ENCODE results near the gene PTH1R. TPM values are rescaled to one million over a fixed set of nuclear protein-coding genes. Genes with fewer than 3 reads are reported as not detected.

PTH1R gene
- total and polyA plus RNA-seq, 3 experiments from 2014 or later, result not detected

DNA sequence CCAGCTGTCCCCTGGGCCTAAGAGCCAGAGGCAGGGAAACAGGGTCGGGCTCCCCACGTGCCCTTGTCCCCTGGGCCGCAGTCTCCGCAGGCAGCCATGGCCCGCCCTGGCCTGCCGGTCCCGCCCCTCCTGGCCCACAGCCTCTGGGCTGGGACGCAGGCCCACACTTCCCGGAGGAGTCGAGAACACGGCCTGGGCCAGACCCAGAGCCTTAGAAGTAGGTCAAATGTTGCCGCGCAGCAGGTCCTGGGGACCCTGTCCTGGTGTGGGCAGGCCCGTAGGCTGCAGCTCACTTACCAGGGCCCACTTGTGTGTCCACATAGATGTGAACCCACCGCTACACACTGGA is 10.0 kb upstream of the PTH1R start:
- Histone ChIP-seq H3K9me3 (ENCODE audit: low read length) (no peaks in the 10 kb centered on the region), H3K4me1 (ENCODE audit: insufficient read depth, low read length) (no peaks in the 10 kb centered on the region), H3K27me3 (ENCODE audit: insufficient read depth, low read length, poor library complexity, severe bottlenecking) (no peaks in the 10 kb centered on the region), H3K4me3 (ENCODE audit: low read length) (no peak overlapping the region), H3K27ac (ENCODE audit: low read depth, low read length) (no peak overlapping the region), H3K36me3 (ENCODE audit: insufficient read depth, low read length) (no peaks in the 10 kb centered on the region)
- Mint-ChIP-seq H3K9me3 (no peaks in the 10 kb centered on the region), H3K27ac (no peak overlapping the region), H3K27me3 (peaks cover 2 to 22% of the 10 kb centered on the region in 2 donors), H3K4me3 (no peak overlapping the region), H3K36me3 (no peaks in the 10 kb centered on the region), H3K4me1 (peaks cover 0 to 2% (median 0%) of the 10 kb centered on the region in 3 donors)
- POLR2A ChIA-PET, result no interaction called here
- no peak for DNase-seq
- CTCF ChIA-PET, result interaction anchor here (0.7 to 2.8 kb wide), 11 partner anchors 9 to 457 kb away, joined by 3 to 18 read pairs (median 4); no protein-coding TSS in a partner anchor

DNA sequence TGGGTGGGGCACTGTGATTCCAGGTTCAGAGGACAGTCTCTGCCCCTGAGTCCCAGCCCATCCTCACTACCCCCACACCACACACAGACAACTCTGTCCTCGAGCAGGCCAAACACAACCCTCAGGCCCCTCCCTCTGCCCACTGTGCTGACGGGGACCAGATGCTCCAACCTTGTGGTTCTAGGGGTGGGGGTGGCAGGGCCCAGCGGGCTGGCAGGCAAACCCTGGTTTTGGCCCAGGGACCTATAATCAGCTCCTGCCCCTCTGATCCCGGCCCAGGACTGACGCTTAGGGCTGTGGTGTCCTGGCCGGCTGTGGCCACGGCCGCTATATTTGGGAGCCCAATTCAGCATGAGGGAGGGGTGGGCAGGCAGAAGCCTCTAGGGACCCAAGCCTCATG is 9.2 kb upstream of the PTH1R start:
- H3K4me3 ChIP-seq (ENCODE audit: low read length), result no peak overlapping the region
- peaks cover 2 to 27% of the 10 kb centered on the region in 2 donors for H3K27me3 Mint-ChIP-seq
- no peak overlapping the region for H3K27ac ChIP-seq (ENCODE audit: low read depth, low read length)
- peaks cover 0 to 2% (median 0%) of the 10 kb centered on the region in 3 donors for H3K4me1 Mint-ChIP-seq
- ChIA-PET CTCF (interaction anchor here (1.5 to 2.8 kb wide), 2 partner anchors 27 to 41 kb away, joined by 4 to 18 read pairs; no protein-coding TSS in a partner anchor), POLR2A (no interaction called here)
- no peaks in the 10 kb centered on the region for H3K36me3 ChIP-seq (ENCODE audit: insufficient read depth, low read length)
- H3K9me3 Mint-ChIP-seq, result no peaks in the 10 kb centered on the region
- no peaks in the 10 kb centered on the region for H3K9me3 ChIP-seq (ENCODE audit: low read length)
- H3K27me3 ChIP-seq (ENCODE audit: insufficient read depth, low read length, poor library complexity, severe bottlenecking), result no peaks in the 10 kb centered on the region
- H3K4me3 Mint-ChIP-seq, result no peak overlapping the region
- H3K36me3 Mint-ChIP-seq, result no peaks in the 10 kb centered on the region
- H3K4me1 ChIP-seq (ENCODE audit: insufficient read depth, low read length), result no peaks in the 10 kb centered on the region
- H3K27ac Mint-ChIP-seq, result no peak overlapping the region
- no peak for DNase-seq

DNA sequence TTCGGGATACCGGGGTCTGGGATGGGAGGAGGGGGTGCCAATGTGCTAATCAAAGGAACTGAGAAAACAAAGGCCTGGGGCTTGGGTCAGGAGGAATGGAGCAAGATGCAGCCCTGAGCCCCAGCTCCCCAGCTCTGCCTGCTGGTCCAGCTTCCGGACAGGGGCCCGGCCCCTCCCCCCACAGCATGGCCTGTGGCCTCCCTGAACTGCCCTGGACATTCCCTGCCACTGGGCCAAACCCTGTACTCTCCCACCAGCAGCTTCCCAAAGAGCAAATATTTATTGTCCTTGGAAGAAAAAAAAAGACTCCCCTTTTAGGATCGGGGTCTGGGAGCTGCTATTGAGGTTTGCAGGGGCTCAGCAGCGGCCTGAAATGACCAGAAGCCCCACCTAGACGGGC is 8.6 kb upstream of the PTH1R start:
- Histone ChIP-seq H3K4me3 (ENCODE audit: low read length) (no peak overlapping the region), H3K4me1 (ENCODE audit: insufficient read depth, low read length) (no peaks in the 10 kb centered on the region), H3K27ac (ENCODE audit: low read depth, low read length) (no peak overlapping the region), H3K36me3 (ENCODE audit: insufficient read depth, low read length) (no peaks in the 10 kb centered on the region), H3K27me3 (ENCODE audit: insufficient read depth, low read length, poor library complexity, severe bottlenecking) (no peaks in the 10 kb centered on the region), H3K9me3 (ENCODE audit: low read length) (no peaks in the 10 kb centered on the region)
- DNase-seq, result no peak
- H3K4me1 Mint-ChIP-seq, result peaks cover 0 to 2% (median 0%) of the 10 kb centered on the region in 3 donors
- H3K36me3 Mint-ChIP-seq, result no peaks in the 10 kb centered on the region
- ChIA-PET POLR2A (no interaction called here), CTCF (interaction anchor here (1.5 kb wide), 1 partner anchor 41 kb away, joined by 4 read pairs; no protein-coding TSS in a partner anchor)
- H3K4me3 Mint-ChIP-seq, result no peak overlapping the region
- peaks cover 5 to 27% of the 10 kb centered on the region in 2 donors for H3K27me3 Mint-ChIP-seq
- no peaks in the 10 kb centered on the region for H3K9me3 Mint-ChIP-seq
- no peak overlapping the region for H3K27ac Mint-ChIP-seq

DNA sequence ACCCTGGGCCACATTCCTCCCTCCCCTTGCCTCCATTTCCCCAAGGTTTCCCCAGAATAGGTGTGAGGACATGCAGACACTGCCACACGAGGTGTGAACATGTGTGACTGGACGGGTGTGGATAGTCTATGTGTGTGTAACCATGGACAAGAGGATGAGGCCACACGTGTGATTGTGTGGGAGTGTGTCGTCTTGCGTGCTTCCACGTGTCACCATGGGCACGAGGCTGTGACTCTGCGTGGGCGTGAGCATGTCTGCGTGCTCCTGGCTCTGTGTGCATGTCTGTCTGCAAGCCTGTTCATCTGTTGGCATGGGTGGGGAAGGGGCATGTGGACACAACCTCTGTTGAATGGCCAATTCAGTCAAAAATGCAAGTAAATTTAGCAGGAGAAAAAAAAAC is 8.1 kb upstream of the PTH1R start:
- no peaks in the 10 kb centered on the region for H3K9me3 ChIP-seq (ENCODE audit: low read length)
- DNase-seq, result no peak
- Mint-ChIP-seq H3K36me3 (no peaks in the 10 kb centered on the region), H3K4me1 (peaks cover 0 to 2% (median 0%) of the 10 kb centered on the region in 3 donors), H3K4me3 (no peak overlapping the region), H3K27ac (no peak overlapping the region), H3K27me3 (peaks cover 5 to 32% of the 10 kb centered on the region in 2 donors), H3K9me3 (no peaks in the 10 kb centered on the region)
- ChIA-PET CTCF (interaction anchor here (1.5 kb wide), 1 partner anchor 40 kb away, joined by 4 read pairs; no protein-coding TSS in a partner anchor), POLR2A (no interaction called here)
- H3K4me1 ChIP-seq (ENCODE audit: insufficient read depth, low read length), result no peaks in the 10 kb centered on the region
- no peak overlapping the region for H3K27ac ChIP-seq (ENCODE audit: low read depth, low read length)
- H3K4me3 ChIP-seq (ENCODE audit: low read length), result no peak overlapping the region
- no peaks in the 10 kb centered on the region for H3K36me3 ChIP-seq (ENCODE audit: insufficient read depth, low read length)
- H3K27me3 ChIP-seq (ENCODE audit: insufficient read depth, low read length, poor library complexity, severe bottlenecking), result no peaks in the 10 kb centered on the region

DNA sequence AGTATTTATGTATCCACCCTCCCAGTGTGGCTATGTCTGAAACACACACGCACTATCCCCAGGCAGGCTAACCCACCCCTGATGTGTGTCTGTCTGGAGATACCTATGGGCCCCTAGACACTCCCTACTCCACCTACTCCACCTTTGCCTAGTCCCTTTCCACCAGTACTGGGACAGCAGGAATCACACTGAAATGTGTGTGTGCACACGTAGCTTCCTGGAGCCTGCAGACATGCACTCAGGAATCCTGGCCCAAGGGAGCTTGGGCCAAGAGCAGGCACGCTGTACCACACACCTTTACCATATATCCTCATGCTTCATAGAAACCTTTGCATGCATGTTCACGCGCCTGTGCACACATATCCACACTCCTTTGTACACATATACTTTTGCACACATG is 6.9 kb upstream of the PTH1R start:
- H3K36me3 Mint-ChIP-seq, result no peaks in the 10 kb centered on the region
- H3K4me1 ChIP-seq (ENCODE audit: insufficient read depth, low read length), result no peaks in the 10 kb centered on the region
- peaks cover 5 to 34% of the 10 kb centered on the region in 2 donors for H3K27me3 Mint-ChIP-seq
- POLR2A ChIA-PET, result no interaction called here
- H3K4me3 ChIP-seq (ENCODE audit: low read length), result no peak overlapping the region
- no peaks in the 10 kb centered on the region for H3K9me3 Mint-ChIP-seq
- H3K4me1 Mint-ChIP-seq, result peaks cover 0 to 2% (median 0%) of the 10 kb centered on the region in 3 donors
- no peak overlapping the region for H3K27ac Mint-ChIP-seq
- DNase-seq, result no peak
- no peak overlapping the region for H3K4me3 Mint-ChIP-seq
- H3K27me3 ChIP-seq (ENCODE audit: insufficient read depth, low read length, poor library complexity, severe bottlenecking), result no peaks in the 10 kb centered on the region
- no peaks in the 10 kb centered on the region for H3K36me3 ChIP-seq (ENCODE audit: insufficient read depth, low read length)
- H3K27ac ChIP-seq (ENCODE audit: low read depth, low read length), result no peak overlapping the region
- H3K9me3 ChIP-seq (ENCODE audit: low read length), result no peaks in the 10 kb centered on the region
- CTCF ChIA-PET, result interaction anchor here (1.8 kb wide), 1 partner anchor 8 kb away, joined by 5 read pairs; the partner anchor contains the start of gene MYL3

DNA sequence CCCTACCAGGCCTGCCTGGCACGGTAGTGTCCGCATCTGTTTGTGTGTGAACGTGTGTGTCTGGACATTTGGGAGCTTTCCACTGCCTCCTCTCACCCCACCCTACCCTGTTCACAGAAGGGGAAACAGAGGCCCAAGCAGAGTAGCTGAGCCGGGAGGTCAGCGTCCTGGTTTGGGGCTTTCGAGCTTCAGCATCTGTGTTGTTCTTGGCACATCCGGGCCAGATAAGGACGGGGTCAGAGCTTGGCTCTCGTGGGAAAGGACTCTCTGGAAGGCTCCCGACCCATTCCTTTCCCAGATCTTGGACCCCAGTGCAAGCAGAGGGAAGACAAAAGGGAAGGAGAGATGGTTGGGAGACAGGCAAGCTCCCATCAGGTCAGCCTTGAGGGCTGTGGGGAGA is 6.3 kb upstream of the PTH1R start:
- Histone ChIP-seq H3K36me3 (ENCODE audit: insufficient read depth, low read length) (no peaks in the 10 kb centered on the region), H3K9me3 (ENCODE audit: low read length) (no peaks in the 10 kb centered on the region), H3K27ac (ENCODE audit: low read depth, low read length) (no peak overlapping the region), H3K4me3 (ENCODE audit: low read length) (no peak overlapping the region), H3K4me1 (ENCODE audit: insufficient read depth, low read length) (no peaks in the 10 kb centered on the region), H3K27me3 (ENCODE audit: insufficient read depth, low read length, poor library complexity, severe bottlenecking) (no peaks in the 10 kb centered on the region)
- POLR2A ChIA-PET, result no interaction called here
- no peak overlapping the region for H3K27ac Mint-ChIP-seq
- no peaks in the 10 kb centered on the region for H3K9me3 Mint-ChIP-seq
- H3K36me3 Mint-ChIP-seq, result no peaks in the 10 kb centered on the region
- peaks cover 5 to 34% of the 10 kb centered on the region in 2 donors for H3K27me3 Mint-ChIP-seq
- CTCF ChIA-PET, result interaction anchor here (1.8 kb wide), 1 partner anchor 8 kb away, joined by 5 read pairs; the partner anchor contains the start of gene MYL3
- no peak overlapping the region for H3K4me3 Mint-ChIP-seq
- peaks cover 0 to 2% (median 0%) of the 10 kb centered on the region in 3 donors for H3K4me1 Mint-ChIP-seq
- no peak for DNase-seq

DNA sequence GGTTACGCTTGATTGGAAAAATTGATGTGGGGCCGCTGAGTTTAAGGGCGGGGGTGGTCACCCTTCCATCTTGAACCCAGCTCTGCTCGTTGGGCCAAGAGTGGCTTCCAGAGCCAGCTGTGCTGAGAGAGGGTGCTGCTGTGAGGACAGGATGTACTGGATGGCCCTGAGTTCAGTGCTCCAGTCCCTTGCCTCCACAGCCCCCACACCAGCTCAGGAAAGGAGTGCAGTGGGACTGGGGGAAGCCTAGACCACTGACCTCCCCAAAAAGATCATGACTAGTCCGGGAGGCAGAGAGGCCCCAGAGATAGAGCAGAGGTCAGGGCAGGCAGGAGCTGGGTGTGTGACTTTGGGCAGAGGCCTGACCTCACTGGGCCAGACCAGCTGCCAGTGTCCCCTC is 4.0 kb upstream of the PTH1R start:
- Histone ChIP-seq H3K27ac (ENCODE audit: low read depth, low read length) (no peak overlapping the region), H3K4me3 (ENCODE audit: low read length) (no peak overlapping the region), H3K9me3 (ENCODE audit: low read length) (no peaks in the 10 kb centered on the region), H3K4me1 (ENCODE audit: insufficient read depth, low read length) (no peaks in the 10 kb centered on the region), H3K36me3 (ENCODE audit: insufficient read depth, low read length) (no peaks in the 10 kb centered on the region), H3K27me3 (ENCODE audit: insufficient read depth, low read length, poor library complexity, severe bottlenecking) (no peaks in the 10 kb centered on the region)
- DNase-seq, result no peak
- POLR2A ChIA-PET, result interaction anchor here (0.6 kb wide), 1 partner anchor 487 kb away, joined by 3 read pairs; no protein-coding TSS in a partner anchor
- H3K27ac Mint-ChIP-seq, result no peak overlapping the region
- no peaks in the 10 kb centered on the region for H3K4me1 Mint-ChIP-seq
- H3K4me3 Mint-ChIP-seq, result no peak overlapping the region
- CTCF ChIA-PET, result interaction anchor here (1.1 kb wide), 1 partner anchor 13 kb away, joined by 4 read pairs; no protein-coding TSS in a partner anchor
- H3K36me3 Mint-ChIP-seq, result no peaks in the 10 kb centered on the region
- no peaks in the 10 kb centered on the region for H3K9me3 Mint-ChIP-seq
- H3K27me3 Mint-ChIP-seq, result peaks cover 5 to 29% of the 10 kb centered on the region in 2 donors

DNA sequence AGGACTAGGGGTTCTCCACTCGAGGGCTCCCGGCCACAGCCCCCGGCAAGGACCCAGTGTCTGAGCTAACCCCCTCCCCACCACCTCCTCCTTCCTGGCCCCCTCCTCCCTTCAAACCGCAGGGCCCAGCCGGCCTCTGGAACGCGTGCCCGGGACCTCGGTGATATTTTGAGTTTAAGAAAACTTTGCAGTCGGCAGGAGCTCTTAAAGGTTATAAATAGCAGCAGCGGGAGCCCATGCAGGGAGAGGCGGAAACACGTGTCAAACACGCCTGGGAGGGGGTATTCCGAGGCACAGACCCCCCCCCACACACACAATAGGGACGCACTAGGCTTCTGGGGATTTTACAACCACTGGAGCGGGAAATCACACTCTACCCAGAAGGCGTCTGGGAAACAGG is 3.1 kb upstream of the PTH1R start:
- H3K27me3 ChIP-seq (ENCODE audit: insufficient read depth, low read length, poor library complexity, severe bottlenecking), result no peaks in the 10 kb centered on the region
- H3K9me3 ChIP-seq (ENCODE audit: low read length), result no peaks in the 10 kb centered on the region
- H3K36me3 ChIP-seq (ENCODE audit: insufficient read depth, low read length), result no peaks in the 10 kb centered on the region
- ChIA-PET POLR2A (no interaction called here), CTCF (no interaction called here)
- no peak overlapping the region for H3K27ac Mint-ChIP-seq
- H3K4me1 ChIP-seq (ENCODE audit: insufficient read depth, low read length), result no peaks in the 10 kb centered on the region
- H3K9me3 Mint-ChIP-seq, result no peaks in the 10 kb centered on the region
- H3K36me3 Mint-ChIP-seq, result no peaks in the 10 kb centered on the region
- H3K4me3 Mint-ChIP-seq, result no peak overlapping the region
- DNase-seq, result no peak
- no peak overlapping the region for H3K4me3 ChIP-seq (ENCODE audit: low read length)
- peaks cover 6 to 28% of the 10 kb centered on the region in 2 donors for H3K27me3 Mint-ChIP-seq
- no peaks in the 10 kb centered on the region for H3K4me1 Mint-ChIP-seq
- H3K27ac ChIP-seq (ENCODE audit: low read depth, low read length), result no peak overlapping the region
